DND-41 (cell line): ENCODE data around the gene YWHAB.

Experiments
- CTCF ChIP-seq: IDR thresholded peaks from 2 replicates; pipeline ENCODE4 v1.5.1; 2012; ENCODE audit warnings: borderline replicate concordance, low read length, moderate library complexity, mild to moderate bottlenecking; ENCODE audit not compliant: poor library complexity, severe bottlenecking; ENCODE audit errors: extremely low read depth
- EZH2 ChIP-seq: IDR thresholded peaks from 3 replicates; pipeline ENCODE4 v1.6.1; 2012; ENCODE audit warnings: borderline replicate concordance, low read depth, mild to moderate bottlenecking, moderate library complexity, low read length, inconsistent platforms; ENCODE audit not compliant: severe bottlenecking

- no peak for TF ChIP-seq CTCF
- TF ChIP-seq EZH2: no peak
These were observed 44.7 kb upstream of the YWHAB start for GRCh38 chr20:44840826-44841225.
